Smooth muscle cell (in vitro differentiated cells): ENCODE results near the gene MMP24. TPM values are rescaled to one million over a fixed set of nuclear protein-coding genes. Genes with fewer than 3 reads are reported as not detected.

Experiments used
- DNase-seq: peaks from one replicate; lab custom pipeline; 2025; ENCODE audit not compliant: unreplicated experiment; lab: John Stamatoyannopoulos, UW
- H2AFZ ChIP-seq: fragments of 200-600 bp; sonication (generic); 2 replicates; pipeline ENCODE4 v1.6.0; 2016; ENCODE audit warnings: antibody characterized with exemption, low read depth, mild to moderate bottlenecking
- H3F3A ChIP-seq: fragments of 200-600 bp; sonication (generic); 2 replicates; pipeline ENCODE4 v1.6.0; 2017; ENCODE audit warnings: antibody characterized with exemption, low read depth
- H3K27ac ChIP-seq: fragments of 200-600 bp; sonication (generic); 2 replicates; pipeline ENCODE4 v1.5.1; 2016; ENCODE audit warnings: low read depth, mild to moderate bottlenecking
- H3K27me3 ChIP-seq: fragments of 200-600 bp; sonication (generic); 2 replicates; pipeline ENCODE4 v1.6.1; 2016; ENCODE audit warnings: low read depth, mild to moderate bottlenecking
- H3K36me3 ChIP-seq: fragments of 200-600 bp; sonication (generic); 2 replicates; pipeline ENCODE4 v1.5.1; 2016; ENCODE audit warnings: low read depth
- H3K4me1 ChIP-seq: fragments of 200-600 bp; sonication (generic); 2 replicates; pipeline ENCODE4 v1.5.1; 2016; ENCODE audit warnings: low read depth
- H3K4me2 ChIP-seq: fragments of 200-600 bp; sonication (generic); 2 replicates; pipeline ENCODE4 v1.6.0; 2016; ENCODE audit warnings: mild to moderate bottlenecking
- H3K4me3 ChIP-seq: fragments of 200-600 bp; sonication (generic); 2 replicates; pipeline ENCODE4 v1.5.1; 2016; ENCODE audit warnings: mild to moderate bottlenecking
- H3K79me2 ChIP-seq: fragments of 200-600 bp; sonication (generic); 2 replicates; pipeline ENCODE4 v1.6.0; 2016; ENCODE audit warnings: low read depth, mild to moderate bottlenecking
- H3K9ac ChIP-seq: fragments of 200-600 bp; sonication (generic); 2 replicates; pipeline ENCODE4 v1.6.0; 2016; ENCODE audit warnings: low read depth
- H3K9me3 ChIP-seq: fragments of 200-600 bp; sonication (generic); replicated peaks from 2 replicates; pipeline ENCODE4 v1.5.1; 2016; ENCODE audit warnings: low read depth
- H4K20me1 ChIP-seq: fragments of 200-600 bp; sonication (generic); 2 replicates; pipeline ENCODE4 v1.6.0; 2016; ENCODE audit warnings: low read depth
- CTCF ChIP-seq: fragments of 200-600 bp; sonication (generic); IDR thresholded peaks from 2 replicates; pipeline ENCODE4 v1.5.1; 2017; ENCODE audit warnings: borderline replicate concordance, mild to moderate bottlenecking, antibody characterized with exemption; ENCODE audit not compliant: insufficient read depth, poor library complexity, severe bottlenecking
- WGBS: methylation state at CpG from one replicate; pipeline ENCODE4 v1.1.7; 2016; ENCODE audit warnings: low lambda C conversion rate; 5-methylcytosine and 5-hydroxymethylcytosine counted together
- polyA plus RNA-seq: library from polyadenylated mRNA; unstranded; fragments of >200 nt; fragmentation: Nextera tagmentation; extraction: Ambion mirVana; gene quantifications from 2 replicates; pipeline ENCODE4 v1.2.1, GENCODE V29; 2016
- total RNA-seq: library from RNA; depleted of rRNA; stranded (reverse); fragments of >200 nt; gene quantifications from 2 replicates; pipeline ENCODE4 v1.2.3, GENCODE V29; 2014

MMP24 gene
- total and polyA plus RNA-seq, 2 experiments from 2014 or later = 0.03 to 0.09 TPM

- 95% methylated on average over 8 of the region's 8 CpGs for WGBS
- no peak overlapping the region for H2AFZ ChIP-seq
- DNase-seq = no peak
These were observed 69.2 kb downstream of the MMP24 start for GRCh38 chr20:35295674-35296073.

GRCh38 chr20:35296101-35296554 lies 69.6 kb downstream of the MMP24 start:
- Histone ChIP-seq H3K36me3 (no peaks in the 10 kb centered on the region), H3F3A (no peaks in the 10 kb centered on the region), H2AFZ (no peak overlapping the region), H3K9me3 (no peaks in the 10 kb centered on the region), H3K4me3 (no peak overlapping the region), H3K27ac (no peak overlapping the region), H3K79me2 (no peaks in the 10 kb centered on the region), H4K20me1 (no peaks in the 10 kb centered on the region), H3K27me3 (no peaks in the 10 kb centered on the region), H3K4me2 (no peak overlapping the region), H3K4me1 (no peaks in the 10 kb centered on the region), H3K9ac (no peak overlapping the region)
- no peak for TF ChIP-seq CTCF
- no peak for DNase-seq
- 64% methylated on average over 9 of the region's 9 CpGs for WGBS

More at GRCh38 chr20:35295674-35296073, 69.2 kb downstream of the MMP24 start:
- H3K27me3 ChIP-seq = no peaks in the 10 kb centered on the region
- no peak overlapping the region for H3K4me2 ChIP-seq
- H3K4me1 ChIP-seq = no peaks in the 10 kb centered on the region
- no peaks in the 10 kb centered on the region for H3K9me3 ChIP-seq
- H3K79me2 ChIP-seq = no peaks in the 10 kb centered on the region
- H4K20me1 ChIP-seq = no peaks in the 10 kb centered on the region
- H3K36me3 ChIP-seq = no peaks in the 10 kb centered on the region
- H3K27ac ChIP-seq = no peak overlapping the region
- no peaks in the 10 kb centered on the region for H3F3A ChIP-seq
- no peak for TF ChIP-seq CTCF
- no peak overlapping the region for H3K9ac ChIP-seq
- H3K4me3 ChIP-seq = no peak overlapping the region

- Histone ChIP-seq H3K4me1 (no peaks in the 10 kb centered on the region), H3K4me3 (no peak overlapping the region), H3K36me3 (no peaks in the 10 kb centered on the region), H3K9me3 (no peaks in the 10 kb centered on the region), H3K4me2 (no peak overlapping the region), H2AFZ (no peak overlapping the region), H3K27me3 (no peaks in the 10 kb centered on the region), H3F3A (no peaks in the 10 kb centered on the region), H4K20me1 (no peaks in the 10 kb centered on the region), H3K79me2 (no peaks in the 10 kb centered on the region), H3K9ac (no peak overlapping the region), H3K27ac (no peak overlapping the region)
- WGBS = 71% methylated on average over 8 of the region's 8 CpGs
- TF ChIP-seq CTCF = no peak
- no peak for DNase-seq
These were observed 70.7 kb downstream of the MMP24 start for GRCh38 chr20:35297155-35297554.

- 94% methylated on average over 14 of the region's 14 CpGs for WGBS
- no peaks in the 10 kb centered on the region for H4K20me1 ChIP-seq
- H3K4me2 ChIP-seq = no peak overlapping the region
- H3K79me2 ChIP-seq = no peaks in the 10 kb centered on the region
- no peak overlapping the region for H3K4me3 ChIP-seq
- no peak overlapping the region for H2AFZ ChIP-seq
- H3K9ac ChIP-seq = no peak overlapping the region
- H3K9me3 ChIP-seq = no peaks in the 10 kb centered on the region
- H3F3A ChIP-seq = no peaks in the 10 kb centered on the region
- no peak overlapping the region for H3K27ac ChIP-seq
- no peak for TF ChIP-seq CTCF
- no peaks in the 10 kb centered on the region for H3K36me3 ChIP-seq
- no peaks in the 10 kb centered on the region for H3K27me3 ChIP-seq
- no peaks in the 10 kb centered on the region for H3K4me1 ChIP-seq
- DNase-seq = no peak
These were observed 71.2 kb downstream of the MMP24 start for GRCh38 chr20:35297740-35298139.
